Neural cell (in vitro differentiated cells): Measurements from ENCODE around the gene CD99. TPM values are rescaled to one million over a fixed set of nuclear protein-coding genes. Genes with fewer than 3 reads are reported as not detected.

Source experiments
- H2AFZ ChIP-seq: fragments of 200-600, 300-800 bp; sonication (generic), shearing (Covaris generic); 2 replicates; pipeline ENCODE4 v1.6.0; 2014; ENCODE audit warnings: low read depth, mild to moderate bottlenecking, antibody characterized with exemption, low read length, moderate library complexity
- H3F3A ChIP-seq: fragments of 200-600 bp; shearing (Covaris generic); 2 replicates; pipeline ENCODE4 v1.6.1; 2016; ENCODE audit warnings: mild to moderate bottlenecking, moderate library complexity, mixed read lengths, antibody characterized with exemption, low read length; ENCODE audit not compliant: insufficient read depth, poor library complexity, severe bottlenecking
- H3K27ac ChIP-seq: fragments of 200-600, 300-800 bp; sonication (generic), shearing (Covaris generic); 2 replicates; pipeline ENCODE4 v1.5.1; 2014; ENCODE audit warnings: mild to moderate bottlenecking, low read length, moderate library complexity
- H3K27me3 ChIP-seq: fragments of 300-800, 200-600 bp; sonication (generic), shearing (Covaris generic); 2 replicates; pipeline ENCODE4 v1.6.0; 2014; ENCODE audit warnings: mild to moderate bottlenecking, low read depth, low read length, moderate library complexity; ENCODE audit not compliant: insufficient read depth
- H3K36me3 ChIP-seq: fragments of 300-800, 200-600 bp; sonication (generic), shearing (Covaris generic); 2 replicates; pipeline ENCODE4 v1.5.1; 2014; ENCODE audit warnings: mild to moderate bottlenecking, antibody characterized with exemption, low read length, moderate library complexity; ENCODE audit not compliant: insufficient read depth
- H3K4me2 ChIP-seq: fragments of 300-800, 200-600 bp; sonication (generic), shearing (Covaris generic); 2 replicates; pipeline ENCODE4 v1.6.0; 2014; ENCODE audit warnings: mild to moderate bottlenecking, low read length
- H3K4me3 ChIP-seq: fragments of 300-800, 200-600 bp; sonication (generic), shearing (Covaris generic); 2 replicates; pipeline ENCODE4 v1.5.1; 2014; ENCODE audit warnings: mild to moderate bottlenecking, low read length, moderate library complexity
- H3K79me2 ChIP-seq: fragments of 200-600 bp; shearing (Covaris generic); replicated peaks from 2 replicates; pipeline ENCODE4 v1.6.0; 2014; ENCODE audit warnings: mild to moderate bottlenecking, low read length, moderate library complexity; ENCODE audit not compliant: insufficient read depth
- H3K9ac ChIP-seq: fragments of 300-800, 200-600 bp; sonication (generic), shearing (Covaris generic); 2 replicates; pipeline ENCODE4 v1.6.1; 2016; ENCODE audit warnings: mild to moderate bottlenecking, low read length, mixed read lengths
- H3K9me2 ChIP-seq: fragments of 200-600 bp; shearing (Covaris generic); 2 replicates; pipeline ENCODE4 v1.6.1; 2016; ENCODE audit warnings: mild to moderate bottlenecking, low read length, mixed read lengths; ENCODE audit not compliant: insufficient read depth
- H3K9me3 ChIP-seq: fragments of 200-600, 300-800 bp; sonication (generic), shearing (Covaris generic); 2 replicates; pipeline ENCODE4 v1.6.1; 2016; ENCODE audit warnings: mild to moderate bottlenecking, mixed run types, low read length, moderate library complexity, mixed read lengths
- H4K20me1 ChIP-seq: fragments of 200-600 bp; shearing (Covaris generic); 2 replicates; pipeline ENCODE4 v1.6.1; 2016; ENCODE audit warnings: mild to moderate bottlenecking, mixed run types; ENCODE audit not compliant: insufficient read depth
- CTCF ChIP-seq: fragments of 450-650 bp; IDR thresholded peaks from 2 replicates; pipeline ENCODE4 v1.5.1; 2014; ENCODE audit warnings: antibody characterized with exemption, mild to moderate bottlenecking, moderate library complexity; ENCODE audit not compliant: poor library complexity, severe bottlenecking
- EP300 ChIP-seq: fragments of 450-650 bp; conservative IDR thresholded peaks from 2 replicates; pipeline ENCODE4 v1.6.1; 2014; ENCODE audit warnings: antibody characterized with exemption, mild to moderate bottlenecking, moderate library complexity; ENCODE audit not compliant: poor library complexity, severe bottlenecking
- EZH2 ChIP-seq: fragments of 200-600, 300-800 bp; shearing (Covaris generic), sonication (generic); IDR thresholded peaks from 2 replicates; pipeline ENCODE4 v1.6.1; 2014; ENCODE audit warnings: antibody characterized with exemption, low read length, borderline replicate concordance, mild to moderate bottlenecking; ENCODE audit not compliant: insufficient read depth, poor library complexity, severe bottlenecking
- MXI1 ChIP-seq: fragments of 450-650 bp; conservative IDR thresholded peaks from 2 replicates; pipeline ENCODE4 v1.6.1; 2014; ENCODE audit warnings: antibody characterized with exemption, mild to moderate bottlenecking; ENCODE audit not compliant: poor library complexity, severe bottlenecking
- POLR2AphosphoS5 ChIP-seq: IDR thresholded peaks from 2 replicates; pipeline ENCODE4 v1.6.1; 2012
- RAD21 ChIP-seq: fragments of 450-650 bp; conservative IDR thresholded peaks from 2 replicates; pipeline ENCODE4 v1.6.1; 2014; ENCODE audit warnings: antibody characterized with exemption, mild to moderate bottlenecking, moderate library complexity
- REST ChIP-seq: IDR thresholded peaks from 2 replicates; pipeline ENCODE4 v1.6.1; 2012; ENCODE audit warnings: borderline replicate concordance
- SMC3 ChIP-seq: fragments of 450-650 bp; conservative IDR thresholded peaks from 2 replicates; pipeline ENCODE4 v1.6.1; 2014; ENCODE audit warnings: antibody characterized with exemption, mild to moderate bottlenecking, moderate library complexity; ENCODE audit not compliant: poor library complexity
- TAF1 ChIP-seq: IDR thresholded peaks from 2 replicates; pipeline ENCODE4 v1.6.1; 2012; ENCODE audit warnings: low read depth
- polyA plus RNA-seq: library from polyadenylated mRNA; depleted of rRNA; stranded (reverse); fragments of >200 nt; gene quantifications from 2 replicates; pipeline ENCODE4 v1.2.3, GENCODE V29; 2014

The CD99 gene
- polyA plus RNA-seq, 1 donor from 2014 or later, result 6.6 TPM

GRCh38 chrX:2766906-2767305 is 75.8 kb downstream of the CD99 start:
- Histone ChIP-seq H4K20me1 (no peaks in the 10 kb centered on the region), H3K9ac (no peak overlapping the region), H3K4me3 (no peak overlapping the region), H3K4me2 (no peak overlapping the region), H3K79me2 (no peaks in the 10 kb centered on the region), H2AFZ (no peak overlapping the region), H3K27me3 (no peaks in the 10 kb centered on the region), H3K36me3 (no peaks in the 10 kb centered on the region), H3F3A (no peaks in the 10 kb centered on the region), H3K27ac (no peak overlapping the region), H3K9me2 (no peaks in the 10 kb centered on the region), H3K9me3 (no peaks in the 10 kb centered on the region)
- TF ChIP-seq MXI1 (no peak), SMC3 (no peak), RAD21 (no peak), EP300 (no peak), TAF1 (no peak), CTCF (no peak), REST (no peak), EZH2 (no peak), POLR2AphosphoS5 (no peak)

GRCh38 chrX:2767631-2768455 is 76.7 kb downstream of the CD99 start:
- TF ChIP-seq EP300 (no peak), TAF1 (no peak), POLR2AphosphoS5 (no peak), EZH2 (no peak), REST (no peak), MXI1 (no peak), SMC3 (no peak), CTCF (no peak), RAD21 (no peak)
- Histone ChIP-seq H3K27ac (no peak overlapping the region), H4K20me1 (no peaks in the 10 kb centered on the region), H3K9me3 (no peaks in the 10 kb centered on the region), H3K4me3 (no peak overlapping the region), H2AFZ (no peak overlapping the region), H3K27me3 (no peaks in the 10 kb centered on the region), H3K36me3 (no peaks in the 10 kb centered on the region), H3F3A (no peaks in the 10 kb centered on the region), H3K79me2 (no peaks in the 10 kb centered on the region), H3K4me2 (no peak overlapping the region), H3K9ac (no peak overlapping the region), H3K9me2 (no peaks in the 10 kb centered on the region)
